ENCODE data around the gene CMTM8.

CMTM8 gene

DNA sequence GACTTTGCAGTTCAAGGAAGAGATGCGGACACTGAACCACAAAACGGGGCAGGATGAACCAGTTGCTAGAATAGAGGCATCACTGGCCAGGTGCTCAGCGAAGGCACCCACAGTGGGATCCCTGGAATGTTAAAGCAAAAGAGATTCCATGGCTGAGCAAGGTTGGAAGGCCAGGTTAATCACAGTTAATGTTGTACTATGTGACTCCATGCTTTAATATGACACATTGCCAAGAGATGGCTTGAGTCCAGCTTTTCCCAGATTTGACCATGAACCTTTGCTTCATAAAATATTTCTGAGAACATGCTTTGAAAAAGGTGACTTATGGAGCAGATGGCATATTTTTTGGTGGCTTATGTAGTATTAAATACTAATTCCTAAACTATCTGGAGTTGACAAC is 77.0 kb downstream of the CMTM8 start:
- H3K27me3 ChIP-seq (ENCODE audit: insufficient read depth, low read length, poor library complexity), result no peaks in the 10 kb centered on the region
- no peaks in the 10 kb centered on the region for H3K79me2 ChIP-seq (ENCODE audit: insufficient read depth, low read length)
- no peaks in the 10 kb centered on the region for H3K36me3 ChIP-seq (ENCODE audit: insufficient read depth, low read length)
- H3K4me1 ChIP-seq (ENCODE audit: insufficient read depth, low read length), result no peaks in the 10 kb centered on the region
- H2AFZ ChIP-seq (ENCODE audit: low read depth, low read length), result no peak overlapping the region
- no peak overlapping the region for H3K4me2 ChIP-seq (ENCODE audit: insufficient read depth, low read length)
- DNase-seq, result no peak
- TF ChIP-seq EZH2 (IDR thresholded peaks at IDR 0.05; ENCODE audit: borderline replicate concordance, low read depth, low read length, severe bottlenecking), result no peak
- TF ChIP-seq, protein P1, sequence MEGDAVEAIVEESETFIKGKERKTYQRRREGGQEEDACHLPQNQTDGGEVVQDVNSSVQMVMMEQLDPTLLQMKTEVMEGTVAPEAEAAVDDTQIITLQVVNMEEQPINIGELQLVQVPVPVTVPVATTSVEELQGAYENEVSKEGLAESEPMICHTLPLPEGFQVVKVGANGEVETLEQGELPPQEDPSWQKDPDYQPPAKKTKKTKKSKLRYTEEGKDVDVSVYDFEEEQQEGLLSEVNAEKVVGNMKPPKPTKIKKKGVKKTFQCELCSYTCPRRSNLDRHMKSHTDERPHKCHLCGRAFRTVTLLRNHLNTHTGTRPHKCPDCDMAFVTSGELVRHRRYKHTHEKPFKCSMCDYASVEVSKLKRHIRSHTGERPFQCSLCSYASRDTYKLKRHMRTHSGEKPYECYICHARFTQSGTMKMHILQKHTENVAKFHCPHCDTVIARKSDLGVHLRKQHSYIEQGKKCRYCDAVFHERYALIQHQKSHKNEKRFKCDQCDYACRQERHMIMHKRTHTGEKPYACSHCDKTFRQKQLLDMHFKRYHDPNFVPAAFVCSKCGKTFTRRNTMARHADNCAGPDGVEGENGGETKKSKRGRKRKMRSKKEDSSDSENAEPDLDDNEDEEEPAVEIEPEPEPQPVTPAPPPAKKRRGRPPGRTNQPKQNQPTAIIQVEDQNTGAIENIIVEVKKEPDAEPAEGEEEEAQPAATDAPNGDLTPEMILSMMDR (IDR thresholded peaks at IDR 0.05; ENCODE audit: borderline replicate concordance, extremely low read depth, low read length, poor library complexity, severe bottlenecking), result no peak
- H3K9ac ChIP-seq (ENCODE audit: low read depth, low read length), result no peak overlapping the region
- H3K4me3 ChIP-seq (ENCODE audit: low read depth in 1 of 2, low read length in 2 of 2), result no peak overlapping the region
- no peak for ATAC-seq (ENCODE audit: insufficient read depth, low read depth)
- H3K27ac ChIP-seq (ENCODE audit: low read length), result no peak overlapping the region
- no peaks in the 10 kb centered on the region for H3K9me3 ChIP-seq (ENCODE audit: insufficient read depth, low read length, severe bottlenecking)
- no peaks in the 10 kb centered on the region for H4K20me1 ChIP-seq (ENCODE audit: insufficient read depth, low read length)

DNA sequence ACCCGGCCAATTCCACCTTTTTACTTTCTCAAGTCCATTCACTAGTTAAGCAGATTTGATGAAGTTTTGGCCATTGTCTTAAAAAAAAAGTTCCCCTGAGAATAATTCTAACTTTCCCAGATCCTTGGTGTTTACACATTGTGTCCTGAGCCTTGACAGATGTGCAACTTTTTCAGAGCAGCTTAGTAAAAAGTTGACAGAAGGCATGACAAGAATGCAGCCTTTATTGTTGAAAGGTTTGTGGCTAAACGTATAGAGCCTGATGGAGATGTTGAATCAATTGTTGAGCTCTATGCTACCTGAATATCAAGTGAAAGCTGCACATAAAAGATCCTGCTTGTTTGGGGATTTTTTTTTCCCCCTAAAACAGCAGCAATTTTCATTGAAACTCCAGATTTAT is 77.8 kb downstream of the CMTM8 start:
- no peaks in the 10 kb centered on the region for H3K9me3 ChIP-seq (ENCODE audit: insufficient read depth, low read length, severe bottlenecking)
- H3K9ac ChIP-seq (ENCODE audit: low read depth, low read length), result no peak overlapping the region
- ATAC-seq (ENCODE audit: insufficient read depth, low read depth) (no peak), DNase-seq (no peak)
- no peak overlapping the region for H3K4me3 ChIP-seq (ENCODE audit: low read depth in 1 of 2, low read length in 2 of 2)
- H2AFZ ChIP-seq (ENCODE audit: low read depth, low read length), result no peak overlapping the region
- no peak overlapping the region for H3K4me2 ChIP-seq (ENCODE audit: insufficient read depth, low read length)
- H4K20me1 ChIP-seq (ENCODE audit: insufficient read depth, low read length), result no peaks in the 10 kb centered on the region
- H3K36me3 ChIP-seq (ENCODE audit: insufficient read depth, low read length), result no peaks in the 10 kb centered on the region
- no peak overlapping the region for H3K27ac ChIP-seq (ENCODE audit: low read length)
- TF ChIP-seq EZH2 (IDR thresholded peaks at IDR 0.05; ENCODE audit: borderline replicate concordance, low read depth, low read length, severe bottlenecking), result no peak
- TF ChIP-seq, protein P1 (IDR thresholded peaks at IDR 0.05; ENCODE audit: borderline replicate concordance, extremely low read depth, low read length, poor library complexity, severe bottlenecking), result no peak
- H3K27me3 ChIP-seq (ENCODE audit: insufficient read depth, low read length, poor library complexity), result no peaks in the 10 kb centered on the region
- H3K4me1 ChIP-seq (ENCODE audit: insufficient read depth, low read length), result no peaks in the 10 kb centered on the region
- no peaks in the 10 kb centered on the region for H3K79me2 ChIP-seq (ENCODE audit: insufficient read depth, low read length)

DNA sequence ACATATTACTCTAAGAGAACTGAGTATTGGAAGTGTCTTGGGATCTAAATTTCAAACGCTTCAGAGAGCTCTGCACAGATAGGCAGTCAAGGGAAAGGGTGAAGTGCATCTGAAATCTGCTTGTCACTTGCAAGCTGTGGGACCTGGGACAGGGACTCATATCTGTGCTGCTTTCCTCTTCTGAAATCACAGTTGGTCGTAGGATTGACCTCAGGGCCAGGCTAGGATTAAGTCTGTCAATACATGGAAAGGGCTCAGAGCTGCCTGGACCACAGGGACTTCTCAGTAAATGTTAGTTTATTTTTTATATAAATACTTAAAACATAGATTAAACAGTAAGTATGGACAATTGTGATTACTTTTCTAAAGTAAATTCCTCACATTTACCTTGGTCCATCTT is 78.5 kb downstream of the CMTM8 start:
- Histone ChIP-seq H3K9me3 (ENCODE audit: insufficient read depth, low read length, severe bottlenecking) (no peaks in the 10 kb centered on the region), H3K9ac (ENCODE audit: low read depth, low read length) (no peak overlapping the region), H4K20me1 (ENCODE audit: insufficient read depth, low read length) (no peaks in the 10 kb centered on the region), H3K27ac (ENCODE audit: low read length) (no peak overlapping the region), H3K27me3 (ENCODE audit: insufficient read depth, low read length, poor library complexity) (no peaks in the 10 kb centered on the region), H3K4me1 (ENCODE audit: insufficient read depth, low read length) (no peaks in the 10 kb centered on the region), H3K4me3 (ENCODE audit: low read depth in 1 of 2, low read length in 2 of 2) (no peak overlapping the region), H2AFZ (ENCODE audit: low read depth, low read length) (no peak overlapping the region), H3K79me2 (ENCODE audit: insufficient read depth, low read length) (no peaks in the 10 kb centered on the region), H3K36me3 (ENCODE audit: insufficient read depth, low read length) (no peaks in the 10 kb centered on the region), H3K4me2 (ENCODE audit: insufficient read depth, low read length) (no peak overlapping the region)
- no peak for TF ChIP-seq EZH2 (IDR thresholded peaks at IDR 0.05; ENCODE audit: borderline replicate concordance, low read depth, low read length, severe bottlenecking)
- TF ChIP-seq, protein P1 (IDR thresholded peaks at IDR 0.05; ENCODE audit: borderline replicate concordance, extremely low read depth, low read length, poor library complexity, severe bottlenecking), result no peak
- ATAC-seq (ENCODE audit: insufficient read depth, low read depth), result no peak
- no peak for DNase-seq

DNA sequence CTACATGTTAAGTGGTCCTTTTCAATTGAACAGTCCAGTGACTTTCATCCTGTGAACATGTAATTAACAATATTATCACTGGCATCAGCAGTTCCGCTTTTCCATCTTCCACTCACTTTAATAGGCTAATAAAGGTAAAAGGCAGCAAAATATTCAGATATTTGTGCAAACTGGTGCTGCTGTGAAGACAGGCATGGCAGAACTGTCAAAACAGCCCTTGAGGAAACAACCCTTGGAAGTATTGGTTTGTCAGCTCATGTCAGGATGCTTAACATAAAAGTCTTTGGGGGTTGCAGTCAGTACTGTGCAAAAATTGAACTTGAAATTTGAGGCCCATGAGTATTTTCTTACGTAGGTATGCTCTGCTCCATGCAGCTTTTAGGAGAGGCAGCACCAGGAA is 81.1 kb downstream of the CMTM8 start:
- Histone ChIP-seq H3K4me2 (ENCODE audit: insufficient read depth, low read length) (no peak overlapping the region), H3K27me3 (ENCODE audit: insufficient read depth, low read length, poor library complexity) (no peaks in the 10 kb centered on the region), H3K9ac (ENCODE audit: low read depth, low read length) (no peak overlapping the region), H4K20me1 (ENCODE audit: insufficient read depth, low read length) (no peaks in the 10 kb centered on the region), H3K9me3 (ENCODE audit: insufficient read depth, low read length, severe bottlenecking) (no peaks in the 10 kb centered on the region), H3K79me2 (ENCODE audit: insufficient read depth, low read length) (no peaks in the 10 kb centered on the region), H3K4me3 (ENCODE audit: low read depth in 1 of 2, low read length in 2 of 2) (no peak overlapping the region), H3K36me3 (ENCODE audit: insufficient read depth, low read length) (no peaks in the 10 kb centered on the region), H2AFZ (ENCODE audit: low read depth, low read length) (no peak overlapping the region), H3K27ac (ENCODE audit: low read length) (no peak overlapping the region), H3K4me1 (ENCODE audit: insufficient read depth, low read length) (no peaks in the 10 kb centered on the region)
- ATAC-seq (ENCODE audit: insufficient read depth, low read depth), result no peak
- TF ChIP-seq, protein P1 (IDR thresholded peaks at IDR 0.05; ENCODE audit: borderline replicate concordance, extremely low read depth, low read length, poor library complexity, severe bottlenecking), result no peak
- no peak for TF ChIP-seq EZH2 (IDR thresholded peaks at IDR 0.05; ENCODE audit: borderline replicate concordance, low read depth, low read length, severe bottlenecking)
- DNase-seq, result no peak
